ENCODE measurements around the gene AGAP5.
"Not testable (repeated sequence)": the region's sequence is repeated elsewhere in the genome, so short reads cannot be mapped to it uniquely, and the experiment has no call there.

AGAP5 gene

GRCh38 chr10:73697675-73698159, at the start of gene AGAP5:
Gene AGAP5 (minus strand): TSS chr10:73698109. CDS start chr10:73697755, 354 bp downstream.
- not testable (repeated sequence) for H3K4me3 ChIP-seq (ENCODE audit: low read depth, low read length)

- no peak for TF ChIP-seq CTCF (IDR thresholded peaks at IDR 0.05; ENCODE audit: borderline replicate concordance, insufficient read depth, low read depth, low read length)
- no peak overlapping the region for H3K4me3 ChIP-seq (ENCODE audit: low read depth, low read length)
Observed at GRCh38 chr10:73746721-73747120, 48.8 kb upstream of the AGAP5 start.

GRCh38 chr10:73744664-73744975, 46.7 kb upstream of the AGAP5 start:
- peak overlapping the region; percentile 85 for H3K4me3 ChIP-seq (ENCODE audit: low read depth, low read length)
- no peak for TF ChIP-seq CTCF (IDR thresholded peaks at IDR 0.05; ENCODE audit: borderline replicate concordance, insufficient read depth, low read depth, low read length)

- TF ChIP-seq CTCF (IDR thresholded peaks at IDR 0.05; ENCODE audit: borderline replicate concordance, insufficient read depth, low read depth, low read length) = no peak
- peak within 1 kb of the TSS; percentile 85 for H3K4me3 ChIP-seq (ENCODE audit: low read depth, low read length)
Observed at GRCh38 chr10:73743905-73744663, 46.2 kb upstream of the AGAP5 start, which contains the start of gene SEC24C. Gene SEC24C (plus strand): TSS chr10:73744372. CDS start chr10:73746833, 2,461 bp downstream.

GRCh38 chr10:73743327-73743904, 45.5 kb upstream of the AGAP5 start:
- no peak for TF ChIP-seq CTCF (IDR thresholded peaks at IDR 0.05; ENCODE audit: borderline replicate concordance, insufficient read depth, low read depth, low read length)

GRCh38 chr10:73742454-73742734, 44.5 kb upstream of the AGAP5 start:
- no peak for TF ChIP-seq CTCF (IDR thresholded peaks at IDR 0.05; ENCODE audit: borderline replicate concordance, insufficient read depth, low read depth, low read length)
- H3K4me3 ChIP-seq (ENCODE audit: low read depth, low read length) = no peak overlapping the region

More at GRCh38 chr10:73743327-73743904, 45.5 kb upstream of the AGAP5 start:
- peak overlapping the region; percentile 85 for H3K4me3 ChIP-seq (ENCODE audit: low read depth, low read length)

GRCh38 chr10:73740501-73741254, 42.8 kb upstream of the AGAP5 start:
- not testable (repeated sequence) for H3K4me3 ChIP-seq (ENCODE audit: low read depth, low read length)

- TF ChIP-seq CTCF (IDR thresholded peaks at IDR 0.05; ENCODE audit: borderline replicate concordance, insufficient read depth, low read depth, low read length) = no peak
- no peak overlapping the region for H3K4me3 ChIP-seq (ENCODE audit: low read depth, low read length)
Observed at GRCh38 chr10:73734796-73735305, 36.9 kb upstream of the AGAP5 start.

Measured in GM12875 (cell line).